Measurements from ENCODE around the gene PRR12.

DNA sequence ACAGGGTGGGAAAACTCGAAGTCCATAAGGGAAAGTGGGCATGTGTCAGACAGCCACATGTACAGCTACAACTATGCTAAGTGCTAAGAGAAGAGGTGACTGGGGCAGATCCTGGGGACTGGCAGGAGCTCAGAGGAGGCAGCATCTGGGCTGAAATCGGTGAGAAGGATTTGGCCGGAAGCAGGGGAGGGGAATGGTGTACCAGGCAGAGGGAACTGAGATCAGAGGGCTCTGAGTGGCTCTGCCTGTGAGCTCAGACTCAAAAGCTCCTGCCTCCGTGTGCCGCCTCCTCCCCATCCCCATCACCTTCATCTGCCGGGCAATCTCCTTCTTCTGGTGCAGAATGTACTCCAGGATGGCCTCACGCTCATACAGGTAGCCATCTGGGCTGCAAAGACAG is 32.4 kb upstream of the PRR12 start:
- no peak for TF ChIP-seq YY1 (IDR thresholded peaks at IDR 0.05; ENCODE audit: insufficient read depth, insufficient read length)
- TF ChIP-seq SUZ12 (IDR thresholded peaks at IDR 0.05; ENCODE audit: extremely low read depth, insufficient read depth, insufficient read length): no peak

Measured in NT2/D1 (cell line).